GM18868 (cell line): Measurements from ENCODE around the gene PRKAB1.

Source experiments
- ATAC-seq: cut with Tn5 transposase; IDR thresholded peaks from one replicate; pipeline ENCODE4 v1.9.1; 2021; ENCODE audit warnings: mild to moderate bottlenecking, moderate library complexity; ENCODE audit not compliant: unreplicated experiment

Gene PRKAB1

DNA sequence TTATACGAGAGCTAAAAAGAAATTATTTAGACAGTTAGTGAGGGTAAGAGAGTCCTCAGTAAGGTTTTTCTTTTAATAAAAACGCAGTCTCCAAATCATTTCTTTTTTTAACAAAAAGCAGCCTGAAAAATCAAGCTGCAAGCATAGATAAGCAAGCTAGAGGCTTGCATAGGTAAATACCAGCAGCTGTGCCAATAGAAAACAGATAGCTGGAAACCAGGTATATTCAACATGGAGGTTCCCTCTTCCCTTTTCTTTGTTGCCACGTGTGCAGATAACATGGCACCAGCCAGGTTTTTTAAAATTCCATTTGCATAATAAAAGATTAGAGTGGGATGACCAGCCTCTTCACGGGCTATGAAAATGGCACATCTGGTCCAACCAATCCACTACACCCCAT lies 6.1 kb upstream of the PRKAB1 start:
- no peak for ATAC-seq

- ATAC-seq = no peak
These were observed 3.3 kb upstream of the PRKAB1 start for GRCh38 chr12:119664642-119665041.

- ATAC-seq = no peak
These were observed 2.6 kb upstream of the PRKAB1 start for GRCh38 chr12:119665164-119665929.

- ATAC-seq = no peak
These were observed 1.6 kb upstream of the PRKAB1 start for GRCh38 chr12:119666226-119666795.

DNA sequence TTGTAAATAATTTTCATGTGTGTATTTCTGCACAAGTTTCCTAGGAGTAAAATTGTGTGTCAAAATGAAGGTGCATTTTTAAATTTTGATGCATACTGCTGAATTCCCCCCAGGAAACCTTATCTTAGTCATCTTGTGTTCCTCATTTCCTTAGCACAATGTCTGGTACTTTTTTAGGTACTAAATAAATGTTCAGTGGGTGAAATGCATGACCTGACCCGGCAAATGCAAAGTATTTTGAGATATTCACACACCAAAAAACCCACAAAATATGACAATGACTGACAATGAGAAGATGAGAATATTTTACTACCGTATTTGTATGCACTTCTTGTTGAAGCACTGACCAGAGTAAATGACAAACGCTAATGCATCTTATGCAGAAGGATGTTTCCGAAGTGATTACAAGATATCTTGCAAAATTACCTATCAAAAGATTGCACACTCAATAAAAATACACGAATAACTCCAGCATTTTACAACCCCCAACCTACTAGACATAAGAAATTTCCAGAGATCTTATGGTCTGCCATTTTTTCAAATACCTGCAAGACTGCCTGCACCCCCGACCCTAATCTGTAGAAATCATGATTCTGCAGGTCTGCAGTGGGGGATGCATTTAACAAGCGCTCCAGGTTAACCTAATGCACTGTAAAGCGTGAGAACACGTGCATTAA lies 895 bp upstream of the PRKAB1 start:
- peak; percentile 21 for ATAC-seq

DNA sequence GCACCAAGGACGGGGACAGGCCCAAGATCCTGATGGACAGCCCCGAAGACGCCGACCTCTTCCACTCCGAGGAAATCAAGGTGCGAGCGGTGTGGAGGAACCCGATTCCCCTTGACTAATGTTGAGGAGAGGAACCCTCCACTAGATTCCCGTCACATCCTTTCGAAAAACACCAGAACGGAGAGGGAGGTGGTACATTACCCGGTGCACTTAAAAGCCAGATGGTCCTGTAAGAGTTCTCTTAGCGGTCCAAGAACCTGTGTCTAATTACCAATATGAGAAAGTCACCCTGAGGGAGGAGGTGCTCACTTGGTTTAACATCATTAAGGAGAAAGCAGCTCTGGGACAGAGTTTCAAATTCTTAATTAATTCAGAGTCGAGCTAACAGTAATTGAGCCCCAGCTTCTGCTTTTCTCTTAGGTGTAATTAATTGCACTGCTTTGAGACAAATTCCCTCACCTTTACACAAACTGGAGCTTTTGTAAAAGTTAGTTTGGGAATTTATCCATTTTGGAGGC lies 450 bp downstream of the PRKAB1 start:
- ATAC-seq = no peak

DNA sequence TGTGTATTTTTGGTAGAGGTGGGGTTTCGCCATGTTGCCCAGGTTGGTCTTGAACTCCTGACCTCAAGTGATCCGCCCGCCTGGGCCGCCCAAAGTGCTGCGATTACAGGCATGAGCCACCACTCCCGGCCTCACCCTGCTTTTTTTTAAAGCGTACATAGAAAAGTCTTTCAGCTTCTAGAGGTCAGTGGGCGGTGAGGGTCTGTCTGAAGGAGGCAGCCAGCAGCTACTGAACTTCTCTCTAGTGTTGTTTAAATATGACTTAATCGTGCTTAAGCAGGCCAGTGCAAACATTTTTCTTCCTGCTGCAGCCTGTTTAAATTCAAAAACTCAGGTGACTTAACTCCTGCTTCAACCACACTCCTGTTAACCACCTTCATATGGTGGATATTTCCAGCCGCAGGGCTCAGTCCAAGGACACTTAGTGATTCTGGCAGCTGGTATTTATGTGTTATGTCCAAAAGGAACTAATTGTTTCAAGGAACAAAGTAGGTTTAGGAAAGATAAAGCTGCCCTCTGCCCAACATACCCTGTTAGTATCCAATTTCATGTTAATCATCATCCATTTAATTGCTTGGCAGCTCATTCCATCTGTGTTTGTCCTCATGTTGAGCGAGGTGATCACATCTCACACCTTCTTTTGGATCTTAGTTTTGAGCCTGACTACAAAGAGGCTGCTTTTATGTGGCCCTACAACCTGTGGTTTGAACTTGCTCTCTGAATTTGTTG lies 2.0 kb downstream of the PRKAB1 start:
- no peak for ATAC-seq

DNA sequence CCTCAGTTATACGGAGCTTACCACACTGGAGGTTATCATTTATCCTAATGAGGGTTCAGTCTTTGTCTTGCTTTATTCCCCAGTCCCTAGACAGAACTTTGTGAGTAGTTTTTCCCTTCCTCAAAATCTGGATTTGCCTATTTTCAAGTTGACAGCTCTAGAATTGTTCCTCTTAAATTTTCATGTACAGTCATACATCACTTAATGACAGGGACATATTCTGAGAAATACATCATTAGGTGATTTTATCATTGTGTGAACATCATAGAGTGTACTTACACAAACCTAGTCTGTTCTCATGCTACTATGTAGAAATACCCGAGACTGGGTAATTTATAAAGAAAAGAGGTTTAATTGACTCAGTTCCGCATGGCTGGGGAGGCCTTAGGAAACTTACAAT lies 3.1 kb downstream of the PRKAB1 start:
- ATAC-seq = no peak

GRCh38 chr12:119672194-119672593 lies 4.3 kb downstream of the PRKAB1 start:
- no peak for ATAC-seq

DNA sequence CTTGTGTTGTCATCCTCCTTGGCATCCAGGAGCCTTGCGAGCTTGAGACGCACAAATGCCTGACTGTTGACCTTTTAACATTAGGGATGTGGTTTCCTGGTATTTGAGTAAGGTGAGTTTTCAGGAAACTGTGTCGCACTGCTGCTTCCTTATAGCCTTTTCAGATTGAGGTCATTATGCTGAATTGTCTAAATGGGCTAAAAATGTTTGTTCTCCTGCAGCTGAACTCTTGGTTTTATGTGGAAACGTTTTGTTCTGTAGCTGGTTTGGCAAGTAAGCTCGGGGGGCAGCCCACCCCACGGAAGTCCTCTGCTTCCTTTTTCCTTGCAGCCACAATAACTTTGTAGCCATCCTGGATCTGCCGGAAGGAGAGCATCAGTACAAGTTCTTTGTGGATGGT lies 5.7 kb downstream of the PRKAB1 start:
- ATAC-seq = no peak

- ATAC-seq = no peak
These were observed 6.6 kb downstream of the PRKAB1 start for GRCh38 chr12:119674560-119674959.

DNA sequence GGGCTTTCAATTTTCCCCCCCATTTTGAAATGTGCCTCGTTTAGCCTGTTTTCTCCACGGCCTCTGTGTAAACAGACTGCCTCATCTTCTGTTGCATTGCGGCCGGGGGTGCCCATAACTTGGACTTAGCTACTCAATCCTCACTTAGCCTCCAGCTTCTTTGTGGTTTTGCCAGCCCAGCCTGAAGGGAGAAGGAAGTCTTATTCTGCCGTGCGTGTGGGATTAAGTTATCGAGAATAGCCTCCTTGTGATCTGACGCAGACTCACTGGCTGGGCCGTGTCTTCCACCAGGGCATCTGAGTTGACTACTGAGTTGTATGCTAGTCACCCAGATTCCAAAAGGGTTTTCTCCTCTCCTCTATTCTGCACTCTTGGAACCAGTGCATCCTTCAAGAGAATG lies 8.1 kb downstream of the PRKAB1 start:
- ATAC-seq = no peak

GRCh38 chr12:119676573-119676972 lies 8.6 kb downstream of the PRKAB1 start:
- ATAC-seq = no peak

DNA sequence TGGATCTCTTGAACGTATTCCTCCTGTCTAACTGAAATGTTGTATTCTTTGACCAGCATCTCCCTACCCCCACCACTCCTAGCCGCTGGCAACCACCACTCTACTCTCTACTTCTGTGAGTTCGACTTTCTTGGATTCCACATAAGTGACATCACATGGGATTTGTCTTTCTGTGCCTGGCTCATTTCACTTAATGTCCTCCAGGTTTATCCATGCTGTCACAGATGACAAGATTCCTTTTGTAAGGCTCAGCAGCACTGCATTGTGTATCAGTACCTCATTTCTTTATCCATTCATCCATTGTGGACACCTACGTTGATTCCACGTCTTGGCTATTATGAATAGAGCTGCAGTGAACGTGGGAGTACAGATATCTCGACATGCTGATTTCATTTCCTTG lies 10.5 kb downstream of the PRKAB1 start:
- no peak for ATAC-seq

DNA sequence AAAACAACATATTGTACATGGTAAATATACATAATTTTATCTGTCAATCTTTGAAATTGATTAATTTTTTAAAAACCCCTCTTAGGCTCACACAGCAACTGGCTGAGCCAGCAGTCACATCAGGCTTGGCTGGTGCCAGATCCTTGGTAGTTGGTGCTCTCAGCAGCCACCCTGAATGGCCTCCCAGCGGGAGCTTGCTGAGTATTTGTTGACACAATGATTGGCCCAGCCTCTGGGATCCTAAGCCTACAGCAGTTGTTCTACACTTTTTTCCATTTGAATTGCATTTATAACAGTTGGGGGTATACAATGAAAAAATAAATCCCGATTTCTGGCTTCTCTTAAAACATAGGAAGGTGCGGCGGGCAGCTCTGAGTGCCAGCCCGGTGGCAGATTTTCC lies 11.1 kb downstream of the PRKAB1 start:
- no peak for ATAC-seq

DNA sequence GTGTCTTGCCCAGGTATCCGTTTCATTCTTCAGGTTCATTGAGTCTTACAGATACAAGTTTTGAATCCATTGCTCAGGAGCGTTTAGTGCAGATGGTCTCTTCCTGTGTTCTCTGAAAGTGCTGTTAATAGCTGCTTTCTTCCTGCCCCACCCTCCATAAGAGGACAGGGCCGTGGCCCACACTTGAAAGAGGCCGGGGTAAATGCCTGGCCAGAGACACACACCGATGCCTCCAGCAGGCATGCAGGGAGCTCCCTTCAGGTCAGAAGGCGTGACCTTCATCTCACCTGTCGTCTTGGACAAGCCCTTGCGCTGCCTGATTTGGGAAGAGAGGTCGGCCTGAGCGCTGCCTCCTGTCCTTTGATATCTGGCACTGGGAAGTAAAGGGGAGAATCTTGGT lies 11.6 kb downstream of the PRKAB1 start:
- ATAC-seq = no peak

DNA sequence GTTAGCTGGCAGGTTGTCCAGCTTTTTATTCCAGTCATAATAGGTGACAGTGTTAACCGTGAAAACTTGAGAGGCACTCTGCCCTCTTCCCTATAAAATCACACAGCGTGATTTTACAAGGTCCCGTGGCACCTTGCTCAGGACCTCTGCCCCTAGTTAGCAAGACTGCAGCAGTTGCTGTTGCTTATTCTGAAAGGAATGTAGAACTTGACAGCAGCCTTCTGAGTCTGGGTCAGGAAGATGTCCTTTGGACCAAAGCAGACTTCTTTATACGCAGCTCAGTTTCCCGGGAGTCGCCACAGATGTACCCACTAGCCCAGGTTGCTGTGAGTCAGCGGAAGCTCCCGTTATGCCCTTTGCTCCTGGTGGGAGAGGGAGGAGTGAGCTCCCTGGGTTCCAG lies 13.2 kb downstream of the PRKAB1 start:
- ATAC-seq = no peak

DNA sequence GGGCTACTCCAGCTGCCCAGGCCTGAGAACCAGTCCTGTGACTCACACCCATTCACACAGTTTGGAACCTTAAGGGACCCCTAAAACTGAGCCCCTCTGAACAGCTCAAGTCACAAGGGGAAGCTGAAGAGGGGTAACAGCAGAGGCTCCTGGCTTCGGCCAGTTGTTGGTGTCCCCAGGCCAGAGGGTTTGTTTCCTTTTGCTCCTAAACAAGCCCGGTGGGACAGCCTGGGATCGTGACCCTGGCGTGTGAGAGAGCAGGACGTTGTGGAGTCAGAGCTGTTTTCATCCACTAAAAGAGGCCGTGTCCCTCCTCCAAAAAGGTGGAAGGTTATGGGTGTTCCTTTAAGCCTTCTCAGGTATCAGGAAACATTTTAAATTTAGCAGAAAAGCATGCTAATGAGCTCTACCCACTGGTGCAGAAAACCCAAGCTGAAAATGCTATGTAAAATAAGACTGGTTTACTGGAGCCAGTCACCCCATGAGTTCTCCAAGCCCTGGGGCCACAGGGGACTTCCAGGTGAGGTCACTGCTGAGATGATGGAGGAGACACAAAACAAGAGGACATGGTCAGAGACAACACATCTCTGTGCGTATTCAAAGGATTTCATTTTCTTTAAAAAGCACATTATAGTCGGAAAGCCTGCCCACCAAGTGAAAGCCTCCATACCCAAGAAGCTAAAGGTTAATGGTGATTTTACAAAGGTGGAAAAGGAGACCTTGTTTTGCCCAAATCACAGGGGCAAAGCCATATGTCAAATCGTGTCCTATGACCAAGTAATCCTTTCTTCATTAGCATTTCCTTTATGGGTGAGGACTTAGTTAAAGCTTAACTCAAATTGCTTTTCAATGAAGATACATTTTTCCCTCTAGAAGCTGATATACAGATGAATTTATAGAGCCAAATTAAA lies 14.1 kb downstream of the PRKAB1 start:
- peak; percentile 67 for ATAC-seq

DNA sequence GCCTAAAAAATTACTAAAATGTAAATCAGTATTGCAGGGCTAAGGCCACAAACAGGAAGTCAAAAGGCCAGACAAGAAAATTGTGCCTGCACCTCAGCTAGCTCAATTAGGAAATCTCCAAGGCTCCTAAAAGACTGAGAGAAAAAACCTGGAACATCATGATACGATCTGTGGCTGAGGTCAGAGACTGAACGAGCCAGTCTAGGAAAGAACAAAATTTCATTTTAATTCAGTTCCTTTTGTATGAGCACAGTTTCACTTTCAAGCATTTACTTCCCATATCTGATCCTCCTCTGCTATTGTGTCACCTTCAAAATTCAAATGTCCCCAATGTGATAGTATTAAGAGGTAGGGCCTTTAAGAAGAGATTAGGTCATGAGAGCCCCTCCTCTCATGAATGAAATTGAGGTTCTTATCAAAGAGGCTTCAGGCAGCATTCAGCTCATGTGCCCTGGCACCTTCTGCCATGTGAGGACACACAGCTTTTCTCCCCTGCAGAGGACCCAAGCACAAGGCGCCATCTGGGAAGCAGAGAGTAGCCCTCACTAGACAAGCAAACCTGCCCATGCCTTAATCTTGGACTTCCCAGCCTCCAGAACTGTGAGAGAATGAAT lies 14.8 kb downstream of the PRKAB1 start:
- ATAC-seq = peak; percentile 64

DNA sequence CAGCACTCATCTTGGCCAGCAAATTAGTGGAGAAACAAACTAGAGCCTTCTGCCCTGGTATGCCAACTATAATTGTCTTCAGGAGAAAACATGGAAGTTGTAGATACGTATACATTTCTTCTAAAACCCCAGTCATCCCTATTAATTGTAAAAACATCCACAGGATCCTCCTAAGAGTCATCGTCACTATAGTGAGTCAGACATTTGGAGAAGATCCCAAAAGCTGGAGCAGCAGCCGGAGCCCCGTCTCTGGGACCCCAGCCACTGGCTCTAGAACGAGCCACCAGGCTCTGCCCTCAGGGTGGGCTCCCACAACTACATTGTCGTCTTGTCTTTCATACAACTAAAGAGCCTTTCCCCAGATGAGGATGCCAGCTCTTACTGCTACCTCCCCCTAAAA lies 15.5 kb downstream of the PRKAB1 start:
- no peak for ATAC-seq
